H1 (cell line): ENCODE results near the gene SPECC1. TPM values are rescaled to one million over a fixed set of nuclear protein-coding genes. Genes with fewer than 3 reads are reported as not detected.

ENCODE experiments used
- JUN ChIP-seq: IDR thresholded peaks from 2 replicates; pipeline ENCODE4 v1.6.1; 2011; ENCODE audit warnings: low read depth, mild to moderate bottlenecking, improper control_type of control experiment, low read length
- KDM1A ChIP-seq: fragments of 200-600, 300-600 bp; sonication (generic); IDR thresholded peaks from 2 replicates; pipeline ENCODE4 v1.7.1; 2016; ENCODE audit warnings: mild to moderate bottlenecking, low read length, borderline replicate concordance
- KDM4A ChIP-seq: IDR thresholded peaks from one replicate; pipeline ENCODE4 v1.7.1; 2012; ENCODE audit warnings: low read depth, mild to moderate bottlenecking, moderate library complexity, low read length, inconsistent platforms; ENCODE audit not compliant: severe bottlenecking
- RFX5 ChIP-seq: IDR thresholded peaks from 2 replicates; pipeline ENCODE4 v1.6.1; 2011; ENCODE audit warnings: low read depth, low read length, improper control_type of control experiment, borderline replicate concordance
- TAF7 ChIP-seq: optimal IDR thresholded peaks from 2 replicates; pipeline ENCODE3; 2011; ENCODE audit warnings: low read depth, mild to moderate bottlenecking, inconsistent platforms, low read length, moderate library complexity, borderline replicate concordance
- polyA plus RNA-seq, 7 experiments: library from polyadenylated mRNA; depleted of rRNA in 3 of 7; stranded (reverse) in 5 of 7; unstranded in 2 of 7; fragments of >200 nt in 5 of 7; fragments of 200-250 nt in 2 of 7; gene quantifications; 1 replicate in 5 of 7; 2 replicates in 1 of 7; 4 replicates in 1 of 7; pipeline versions ENCODE4 v1.2.1 to v1.2.3, GENCODE V29; 2011 to 2013; ENCODE audit warnings: missing spikeins in 2 of 7, mixed read lengths in 2 of 7
- total RNA-seq: library from RNA; stranded (reverse); fragmentation: NEBNext Ultra II Directional; extraction: Animal tissue kit (Norgen Biotek cat#: 25700); gene quantifications from 2 replicates; pipeline ENCODE4 v1.2.1, GENCODE V29; 2021
- TF ChIP-seq, protein P1 (sequence below): fragments of 300-600 bp; sonication (generic); IDR thresholded peaks from 2 replicates; pipeline ENCODE4 v1.7.1; 2012; ENCODE audit warnings: low read length, moderate library complexity, mild to moderate bottlenecking, inconsistent platforms; ENCODE audit not compliant: insufficient replicate concordance
- TF ChIP-seq, protein P2 (sequence below): IDR thresholded peaks from 2 replicates; pipeline ENCODE4 v1.6.1; 2012; ENCODE audit warnings: inconsistent platforms

Gene SPECC1
- total and polyA plus RNA-seq, 2 of the 8 experiments (the other 6 are each of a cell fraction or from before 2014, with no cell fraction given): 35.8 to 87.9 TPM

DNA sequence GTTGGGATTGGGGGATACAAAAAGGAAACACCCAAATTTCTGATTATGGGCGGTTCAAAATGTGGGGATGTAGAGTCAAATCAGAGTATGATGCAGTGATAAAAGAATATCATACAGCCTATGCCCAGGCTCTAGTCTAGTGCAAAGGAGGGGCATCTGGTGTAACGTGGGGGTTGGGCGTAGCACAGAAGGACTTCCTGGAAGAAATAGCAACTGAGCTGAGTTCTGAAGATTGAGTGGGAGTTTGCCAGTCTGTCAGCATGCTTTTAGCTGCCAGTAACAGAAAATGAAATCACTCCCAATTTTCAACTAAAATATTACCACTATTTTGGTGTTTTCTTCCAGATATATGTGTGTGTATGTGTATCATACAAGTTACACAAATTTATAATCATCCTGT lies 196.9 kb downstream of the SPECC1 start (continued):
- TF ChIP-seq, protein P1, sequence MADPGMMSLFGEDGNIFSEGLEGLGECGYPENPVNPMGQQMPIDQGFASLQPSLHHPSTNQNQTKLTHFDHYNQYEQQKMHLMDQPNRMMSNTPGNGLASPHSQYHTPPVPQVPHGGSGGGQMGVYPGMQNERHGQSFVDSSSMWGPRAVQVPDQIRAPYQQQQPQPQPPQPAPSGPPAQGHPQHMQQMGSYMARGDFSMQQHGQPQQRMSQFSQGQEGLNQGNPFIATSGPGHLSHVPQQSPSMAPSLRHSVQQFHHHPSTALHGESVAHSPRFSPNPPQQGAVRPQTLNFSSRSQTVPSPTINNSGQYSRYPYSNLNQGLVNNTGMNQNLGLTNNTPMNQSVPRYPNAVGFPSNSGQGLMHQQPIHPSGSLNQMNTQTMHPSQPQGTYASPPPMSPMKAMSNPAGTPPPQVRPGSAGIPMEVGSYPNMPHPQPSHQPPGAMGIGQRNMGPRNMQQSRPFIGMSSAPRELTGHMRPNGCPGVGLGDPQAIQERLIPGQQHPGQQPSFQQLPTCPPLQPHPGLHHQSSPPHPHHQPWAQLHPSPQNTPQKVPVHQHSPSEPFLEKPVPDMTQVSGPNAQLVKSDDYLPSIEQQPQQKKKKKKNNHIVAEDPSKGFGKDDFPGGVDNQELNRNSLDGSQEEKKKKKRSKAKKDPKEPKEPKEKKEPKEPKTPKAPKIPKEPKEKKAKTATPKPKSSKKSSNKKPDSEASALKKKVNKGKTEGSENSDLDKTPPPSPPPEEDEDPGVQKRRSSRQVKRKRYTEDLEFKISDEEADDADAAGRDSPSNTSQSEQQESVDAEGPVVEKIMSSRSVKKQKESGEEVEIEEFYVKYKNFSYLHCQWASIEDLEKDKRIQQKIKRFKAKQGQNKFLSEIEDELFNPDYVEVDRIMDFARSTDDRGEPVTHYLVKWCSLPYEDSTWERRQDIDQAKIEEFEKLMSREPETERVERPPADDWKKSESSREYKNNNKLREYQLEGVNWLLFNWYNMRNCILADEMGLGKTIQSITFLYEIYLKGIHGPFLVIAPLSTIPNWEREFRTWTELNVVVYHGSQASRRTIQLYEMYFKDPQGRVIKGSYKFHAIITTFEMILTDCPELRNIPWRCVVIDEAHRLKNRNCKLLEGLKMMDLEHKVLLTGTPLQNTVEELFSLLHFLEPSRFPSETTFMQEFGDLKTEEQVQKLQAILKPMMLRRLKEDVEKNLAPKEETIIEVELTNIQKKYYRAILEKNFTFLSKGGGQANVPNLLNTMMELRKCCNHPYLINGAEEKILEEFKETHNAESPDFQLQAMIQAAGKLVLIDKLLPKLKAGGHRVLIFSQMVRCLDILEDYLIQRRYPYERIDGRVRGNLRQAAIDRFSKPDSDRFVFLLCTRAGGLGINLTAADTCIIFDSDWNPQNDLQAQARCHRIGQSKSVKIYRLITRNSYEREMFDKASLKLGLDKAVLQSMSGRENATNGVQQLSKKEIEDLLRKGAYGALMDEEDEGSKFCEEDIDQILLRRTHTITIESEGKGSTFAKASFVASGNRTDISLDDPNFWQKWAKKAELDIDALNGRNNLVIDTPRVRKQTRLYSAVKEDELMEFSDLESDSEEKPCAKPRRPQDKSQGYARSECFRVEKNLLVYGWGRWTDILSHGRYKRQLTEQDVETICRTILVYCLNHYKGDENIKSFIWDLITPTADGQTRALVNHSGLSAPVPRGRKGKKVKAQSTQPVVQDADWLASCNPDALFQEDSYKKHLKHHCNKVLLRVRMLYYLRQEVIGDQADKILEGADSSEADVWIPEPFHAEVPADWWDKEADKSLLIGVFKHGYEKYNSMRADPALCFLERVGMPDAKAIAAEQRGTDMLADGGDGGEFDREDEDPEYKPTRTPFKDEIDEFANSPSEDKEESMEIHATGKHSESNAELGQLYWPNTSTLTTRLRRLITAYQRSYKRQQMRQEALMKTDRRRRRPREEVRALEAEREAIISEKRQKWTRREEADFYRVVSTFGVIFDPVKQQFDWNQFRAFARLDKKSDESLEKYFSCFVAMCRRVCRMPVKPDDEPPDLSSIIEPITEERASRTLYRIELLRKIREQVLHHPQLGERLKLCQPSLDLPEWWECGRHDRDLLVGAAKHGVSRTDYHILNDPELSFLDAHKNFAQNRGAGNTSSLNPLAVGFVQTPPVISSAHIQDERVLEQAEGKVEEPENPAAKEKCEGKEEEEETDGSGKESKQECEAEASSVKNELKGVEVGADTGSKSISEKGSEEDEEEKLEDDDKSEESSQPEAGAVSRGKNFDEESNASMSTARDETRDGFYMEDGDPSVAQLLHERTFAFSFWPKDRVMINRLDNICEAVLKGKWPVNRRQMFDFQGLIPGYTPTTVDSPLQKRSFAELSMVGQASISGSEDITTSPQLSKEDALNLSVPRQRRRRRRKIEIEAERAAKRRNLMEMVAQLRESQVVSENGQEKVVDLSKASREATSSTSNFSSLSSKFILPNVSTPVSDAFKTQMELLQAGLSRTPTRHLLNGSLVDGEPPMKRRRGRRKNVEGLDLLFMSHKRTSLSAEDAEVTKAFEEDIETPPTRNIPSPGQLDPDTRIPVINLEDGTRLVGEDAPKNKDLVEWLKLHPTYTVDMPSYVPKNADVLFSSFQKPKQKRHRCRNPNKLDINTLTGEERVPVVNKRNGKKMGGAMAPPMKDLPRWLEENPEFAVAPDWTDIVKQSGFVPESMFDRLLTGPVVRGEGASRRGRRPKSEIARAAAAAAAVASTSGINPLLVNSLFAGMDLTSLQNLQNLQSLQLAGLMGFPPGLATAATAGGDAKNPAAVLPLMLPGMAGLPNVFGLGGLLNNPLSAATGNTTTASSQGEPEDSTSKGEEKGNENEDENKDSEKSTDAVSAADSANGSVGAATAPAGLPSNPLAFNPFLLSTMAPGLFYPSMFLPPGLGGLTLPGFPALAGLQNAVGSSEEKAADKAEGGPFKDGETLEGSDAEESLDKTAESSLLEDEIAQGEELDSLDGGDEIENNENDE: no peak
- TF ChIP-seq RFX5 (no peak), TAF7 (no peak), KDM4A (no peak), KDM1A (no peak), JUN (no peak)
- TF ChIP-seq, protein P2, sequence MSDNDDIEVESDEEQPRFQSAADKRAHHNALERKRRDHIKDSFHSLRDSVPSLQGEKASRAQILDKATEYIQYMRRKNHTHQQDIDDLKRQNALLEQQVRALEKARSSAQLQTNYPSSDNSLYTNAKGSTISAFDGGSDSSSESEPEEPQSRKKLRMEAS: no peak
